Calu3 (cell line): ENCODE results near the gene FAM193B. TPM values are rescaled to one million over a fixed set of nuclear protein-coding genes. Genes with fewer than 3 reads are reported as not detected.
A peak's percentile ranks its signal among the peaks of the same experiment; 100 is the strongest.

Experiments used
- BruUV-seq: library from RNA; stranded (reverse); fragments of 400-500 nt; replicated peaks from 2 replicates; lab custom pipeline; 2021; lab: Mats Ljungman, UMichigan
- CTCF ChIA-PET: fragments of 300-600 bp; sonication (Branson Sonifier 250); formaldehyde crosslinking; loops from one replicate; lab custom pipeline; 2022; ENCODE audit warnings: antibody characterized with exemption; lab: Charles Lee
- DNase-seq: peaks from one replicate; pipeline ENCODE4 v3.0.0; 2022
- H3K27ac Mint-ChIP-seq: one replicate; pipeline ENCODE4 v1.8.0; 2022; ENCODE audit warnings: mixed read lengths; ENCODE audit not compliant: unreplicated experiment
- H3K27me3 Mint-ChIP-seq: one replicate; pipeline ENCODE4 v1.8.0; 2022; ENCODE audit warnings: mixed read lengths; ENCODE audit not compliant: unreplicated experiment
- H3K36me3 Mint-ChIP-seq: one replicate; pipeline ENCODE4 v1.8.0; 2022; ENCODE audit warnings: mild to moderate bottlenecking, moderate library complexity, mixed read lengths; ENCODE audit not compliant: insufficient read depth, unreplicated experiment
- H3K4me1 Mint-ChIP-seq: one replicate; pipeline ENCODE4 v1.8.0; 2022; ENCODE audit warnings: mild to moderate bottlenecking, low read depth, mixed read lengths; ENCODE audit not compliant: unreplicated experiment
- H3K4me3 Mint-ChIP-seq: one replicate; pipeline ENCODE4 v1.8.0; 2022; ENCODE audit warnings: mild to moderate bottlenecking, low read depth, moderate library complexity, mixed read lengths; ENCODE audit not compliant: unreplicated experiment
- H3K9me3 Mint-ChIP-seq: one replicate; pipeline ENCODE4 v1.8.0; 2022; ENCODE audit warnings: low read depth, mixed read lengths; ENCODE audit not compliant: unreplicated experiment
- CTCF ChIP-seq: fragments of 200-600 bp; IDR thresholded peaks from one replicate; pipeline ENCODE4 v1.8.0; 2022; ENCODE audit warnings: antibody characterized with exemption; ENCODE audit not compliant: unreplicated experiment
- intact Hi-C: fragments of 100-400 bp; cut with micrococcal nuclease; formaldehyde crosslinking; loops from one replicate; pipeline ENCODE4 v1.10.0; 2022; ENCODE audit not compliant: unreplicated experiment
- total RNA-seq: library from RNA; stranded (reverse); gene quantifications from 2 replicates; pipeline ENCODE4 v1.2.3, GENCODE V29; 2022

The FAM193B gene
- total RNA-seq, 1 experiment from 2014 or later = 97.0 TPM

- no peaks in the 10 kb centered on the region for H3K9me3 Mint-ChIP-seq
- BruUV-seq = no TSS peak
- intact Hi-C loops = no loop called here
- peaks cover 15% of the 10 kb centered on the region for H3K36me3 Mint-ChIP-seq
- no peaks in the 10 kb centered on the region for H3K27me3 Mint-ChIP-seq
- CTCF ChIA-PET = no interaction called here
- peaks cover 33% of the 10 kb centered on the region for H3K4me1 Mint-ChIP-seq
- no peak overlapping the region for H3K4me3 Mint-ChIP-seq
- H3K27ac Mint-ChIP-seq = no peak overlapping the region
- TF ChIP-seq CTCF = no peak
- DNase-seq = no peak
Observed at GRCh38 chr5:177548495-177548894, 5.9 kb downstream of the FAM193B start.

GRCh38 chr5:177547736-177548135 is 6.6 kb downstream of the FAM193B start:
- no peak for TF ChIP-seq CTCF
- CTCF ChIA-PET = no interaction called here
- no peak overlapping the region for H3K27ac Mint-ChIP-seq
- H3K9me3 Mint-ChIP-seq = no peaks in the 10 kb centered on the region
- no peaks in the 10 kb centered on the region for H3K27me3 Mint-ChIP-seq
- H3K36me3 Mint-ChIP-seq = peaks cover 8% of the 10 kb centered on the region
- no peak for DNase-seq
- intact Hi-C loops = no loop called here
- no peak overlapping the region for H3K4me3 Mint-ChIP-seq
- peaks cover 26% of the 10 kb centered on the region for H3K4me1 Mint-ChIP-seq
- BruUV-seq = no TSS peak

DNA sequence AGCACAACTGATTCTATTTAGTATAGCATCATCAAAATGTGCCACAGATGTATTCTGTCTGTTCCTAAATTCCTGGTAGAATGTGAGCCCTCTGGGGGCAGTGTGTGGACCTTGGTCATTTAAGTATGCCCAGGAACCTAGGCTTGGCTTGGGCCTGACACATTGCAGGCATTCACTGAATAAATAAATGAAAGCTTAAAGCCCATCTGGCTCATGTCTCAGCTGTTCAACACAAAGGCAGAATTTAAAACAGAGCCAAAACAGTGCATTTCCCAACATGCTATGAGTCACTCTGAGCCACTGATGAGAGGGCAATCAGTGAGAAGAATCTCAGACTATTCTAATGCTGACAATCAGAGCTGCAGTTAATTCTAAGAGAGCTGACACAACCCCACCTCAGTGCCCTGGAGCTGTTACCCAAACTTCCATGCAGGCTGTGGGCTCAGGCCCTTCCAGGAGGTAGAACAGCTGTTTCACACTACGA is 8.1 kb downstream of the FAM193B start:
- peaks cover 15% of the 10 kb centered on the region for H3K4me1 Mint-ChIP-seq
- intact Hi-C loops = no loop called here

DNA sequence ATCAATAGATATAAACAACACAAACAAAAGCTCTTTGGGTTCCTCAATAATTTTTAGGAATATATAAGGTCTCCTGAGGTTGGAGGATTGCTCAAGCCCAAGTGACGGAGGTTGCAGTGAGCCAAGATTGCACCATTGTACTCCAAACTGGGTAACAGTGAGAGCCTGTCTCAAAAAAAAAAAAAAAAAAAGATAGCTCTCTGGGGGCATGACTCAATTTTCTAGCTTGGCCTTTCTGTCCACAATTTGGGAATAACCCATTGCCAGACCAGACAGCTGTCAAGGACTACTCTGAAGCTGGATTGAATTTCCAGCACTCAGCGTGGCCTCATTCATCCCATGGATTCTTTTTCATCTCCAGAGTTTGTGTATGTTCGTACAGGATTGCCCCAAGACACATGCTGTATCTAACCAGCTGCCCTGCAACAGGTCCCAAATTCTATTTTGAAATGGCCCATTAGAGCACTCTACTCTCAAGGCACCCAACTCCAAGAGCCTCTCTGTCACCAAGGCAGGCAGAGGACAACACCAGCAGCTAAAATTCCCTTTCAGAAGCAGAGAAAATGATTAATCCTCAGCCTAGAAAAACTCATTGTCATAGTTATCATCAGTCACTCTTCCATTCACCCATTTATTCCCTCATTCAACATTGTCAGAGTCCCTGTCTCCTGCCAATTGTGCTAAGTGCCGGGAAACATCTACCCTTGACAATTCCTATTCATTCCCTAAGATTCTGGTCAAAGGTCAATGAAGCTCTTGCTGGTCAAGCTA is 8.7 kb downstream of the FAM193B start:
- no peak overlapping the region for H3K4me3 Mint-ChIP-seq
- CTCF ChIA-PET = interaction anchor here (0.6 to 1.1 kb wide), 4 partner anchors 50 to 1210 kb away, joined by 3 to 4 read pairs (median 4); no protein-coding TSS in a partner anchor
- no peaks in the 10 kb centered on the region for H3K9me3 Mint-ChIP-seq

More for the DNA sequence above, 8.1 kb downstream of the FAM193B start:
- Mint-ChIP-seq H3K36me3 (no peaks in the 10 kb centered on the region), H3K4me3 (no peak overlapping the region), H3K9me3 (no peaks in the 10 kb centered on the region), H3K27ac (no peak overlapping the region), H3K27me3 (no peaks in the 10 kb centered on the region)
- peak; percentile 37 for DNase-seq
- TF ChIP-seq CTCF = no peak
- no TSS peak for BruUV-seq
- CTCF ChIA-PET = interaction anchor here (0.6 to 1.1 kb wide), 2 partner anchors 51 to 157 kb away, joined by 4 to 5 read pairs; no protein-coding TSS in a partner anchor

More for the DNA sequence above, 8.7 kb downstream of the FAM193B start:
- H3K36me3 Mint-ChIP-seq = no peaks in the 10 kb centered on the region
- no peak overlapping the region for H3K27ac Mint-ChIP-seq
- no peak for TF ChIP-seq CTCF
- no peak for DNase-seq
- peaks cover 15% of the 10 kb centered on the region for H3K4me1 Mint-ChIP-seq
- H3K27me3 Mint-ChIP-seq = no peaks in the 10 kb centered on the region
- no TSS peak for BruUV-seq
- intact Hi-C loops = no loop called here
